Measurements from ENCODE around the gene SETD3. TPM values are rescaled to one million over a fixed set of nuclear protein-coding genes. Genes with fewer than 3 reads are reported as not detected.

SETD3 gene
- total RNA-seq, 1 donor from 2014 or later, result 61.5 TPM

- no peak for DNase-seq (ENCODE audit: low spot score)
Measured at GRCh38 chr14:99425272-99425681, 55.4 kb downstream of the SETD3 start.

DNA sequence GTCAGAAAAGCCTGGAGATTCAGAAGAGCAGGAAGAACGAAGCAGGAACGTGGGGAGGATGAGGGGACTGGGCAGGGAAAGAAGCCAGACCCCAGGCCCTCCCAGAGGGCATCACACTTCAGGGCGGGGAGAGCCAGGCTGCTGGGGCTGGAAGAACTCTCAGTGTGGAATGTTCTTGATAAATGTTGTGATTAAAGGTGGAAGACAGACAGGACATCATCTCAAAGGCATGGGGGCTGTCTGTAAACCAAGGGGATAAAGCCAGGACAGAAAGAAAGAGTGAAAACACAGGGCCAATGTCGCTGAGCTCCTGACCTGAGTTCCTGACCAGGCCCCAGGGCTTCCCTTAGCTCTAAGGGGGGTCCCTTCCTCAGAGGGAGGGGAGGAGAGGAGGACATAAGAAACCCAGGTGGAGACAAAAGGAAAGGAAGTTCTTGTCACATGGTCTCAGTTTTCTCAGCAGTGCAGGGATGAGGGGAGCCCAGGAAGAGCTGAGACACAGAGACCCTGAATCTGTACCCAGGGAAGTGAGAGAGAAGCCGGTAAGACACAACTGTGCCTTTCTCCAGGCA, 56.3 kb downstream of the SETD3 start:
- DNase-seq (ENCODE audit: low spot score), result no peak

- no peak for DNase-seq (ENCODE audit: low spot score)
Measured at GRCh38 chr14:99423434-99423833, 57.2 kb downstream of the SETD3 start.

GRCh38 chr14:99422228-99423010, 58.2 kb downstream of the SETD3 start:
- no peak for DNase-seq (ENCODE audit: low spot score)

- no peak for DNase-seq (ENCODE audit: low spot score)
Measured at GRCh38 chr14:99420711-99421110, 59.9 kb downstream of the SETD3 start.

- no peak for DNase-seq (ENCODE audit: low spot score)
Measured at GRCh38 chr14:99419905-99420304, 60.8 kb downstream of the SETD3 start.

DNA sequence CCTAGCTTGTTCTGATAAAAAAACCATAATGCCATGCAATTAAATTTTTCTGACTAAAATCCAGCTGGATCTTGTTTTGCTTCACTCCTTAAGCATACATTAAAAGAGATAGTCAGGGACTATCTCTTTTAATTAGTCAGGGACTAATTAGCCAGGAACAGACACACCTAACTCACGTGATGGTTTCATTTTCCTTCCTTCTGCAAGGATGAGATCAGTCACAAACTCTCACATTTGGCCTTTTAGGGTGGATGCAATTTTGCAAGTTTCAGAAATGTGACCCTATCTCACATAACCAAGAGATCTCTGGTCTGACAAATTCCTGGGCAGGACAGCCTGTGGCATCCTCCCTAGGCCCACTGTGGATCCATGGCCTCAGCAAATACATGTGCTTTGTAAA, 62.4 kb downstream of the SETD3 start:
- DNase-seq (ENCODE audit: low spot score), result no peak

DNA sequence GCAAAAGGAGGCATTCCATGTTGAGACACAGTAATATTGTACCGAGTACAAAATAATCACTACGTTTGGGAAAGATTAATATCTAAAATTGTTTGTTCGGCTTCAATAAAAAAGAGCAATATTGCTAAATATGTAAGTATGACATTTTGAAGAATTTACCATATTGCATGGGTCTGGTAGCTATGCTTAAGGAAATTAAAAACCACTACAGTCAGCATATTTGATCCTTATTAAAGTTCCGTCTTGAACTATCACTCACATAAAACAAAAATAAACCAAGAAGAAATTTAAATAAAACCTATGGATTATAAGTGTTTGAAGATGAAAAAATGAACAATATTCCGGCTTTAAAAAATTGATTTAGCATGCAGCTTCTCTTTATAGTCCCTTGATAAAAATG, 63.8 kb downstream of the SETD3 start:
- no peak for DNase-seq (ENCODE audit: low spot score)

GRCh38 chr14:99415496-99416281, 65.0 kb downstream of the SETD3 start:
- DNase-seq (ENCODE audit: low spot score), result no peak

DNA sequence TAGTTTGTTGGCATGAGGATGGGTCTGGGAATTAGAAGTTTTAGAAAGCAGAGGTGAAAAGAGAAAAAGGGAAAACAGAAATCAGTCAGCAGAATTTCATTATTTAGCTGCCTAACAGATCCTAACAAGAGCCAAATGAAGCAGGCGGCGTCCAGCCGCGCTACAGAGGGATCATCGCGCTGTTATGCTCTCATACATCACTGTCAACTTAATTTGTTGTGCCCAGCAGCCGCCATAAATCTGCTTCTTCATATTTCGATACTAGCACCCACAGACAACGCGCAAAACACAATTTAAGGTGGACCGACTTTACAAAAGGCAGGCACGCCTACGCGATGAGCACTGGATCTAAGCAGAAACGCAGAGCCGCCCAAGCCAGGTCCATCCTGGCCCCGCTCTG, 66.7 kb downstream of the SETD3 start:
- DNase-seq (ENCODE audit: low spot score), result no peak

GRCh38 chr14:99413172-99413571, 67.5 kb downstream of the SETD3 start:
- no peak for DNase-seq (ENCODE audit: low spot score)

- no peak for DNase-seq (ENCODE audit: low spot score)
Measured at GRCh38 chr14:99412117-99413061, 68.3 kb downstream of the SETD3 start.

DNA sequence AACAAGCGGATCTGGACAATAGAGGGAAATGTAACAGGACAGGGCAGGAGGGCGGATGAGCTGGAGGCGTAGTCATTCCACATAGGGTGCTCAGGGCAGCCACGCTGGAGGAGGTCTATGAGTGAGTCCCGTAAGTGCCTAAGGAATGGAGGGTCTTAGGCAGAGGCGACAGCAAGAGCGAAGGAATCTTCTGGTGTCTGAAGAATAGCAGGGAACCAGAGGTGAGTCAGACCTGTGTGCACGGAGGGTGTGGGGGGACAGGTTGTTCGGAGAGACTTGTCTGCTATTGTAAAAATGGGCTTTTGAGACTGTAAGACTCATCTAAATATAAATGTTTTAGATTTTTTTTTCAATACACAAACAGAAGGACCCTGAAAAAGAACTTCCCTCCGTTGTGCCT, 70.6 kb downstream of the SETD3 start:
- DNase-seq (ENCODE audit: low spot score), result no peak

GRCh38 chr14:99408971-99409289, 71.7 kb downstream of the SETD3 start:
- no peak for DNase-seq (ENCODE audit: low spot score)

- no peak for DNase-seq (ENCODE audit: low spot score)
Measured at GRCh38 chr14:99408286-99408970, 72.2 kb downstream of the SETD3 start.

GRCh38 chr14:99407416-99407815, 73.2 kb downstream of the SETD3 start:
- no peak for DNase-seq (ENCODE audit: low spot score)

- no peak for DNase-seq (ENCODE audit: low spot score)
Measured at GRCh38 chr14:99402950-99403349, 77.7 kb downstream of the SETD3 start.

- no peak for DNase-seq (ENCODE audit: low spot score)
Measured at GRCh38 chr14:99402285-99402648, 78.4 kb downstream of the SETD3 start.

DNA sequence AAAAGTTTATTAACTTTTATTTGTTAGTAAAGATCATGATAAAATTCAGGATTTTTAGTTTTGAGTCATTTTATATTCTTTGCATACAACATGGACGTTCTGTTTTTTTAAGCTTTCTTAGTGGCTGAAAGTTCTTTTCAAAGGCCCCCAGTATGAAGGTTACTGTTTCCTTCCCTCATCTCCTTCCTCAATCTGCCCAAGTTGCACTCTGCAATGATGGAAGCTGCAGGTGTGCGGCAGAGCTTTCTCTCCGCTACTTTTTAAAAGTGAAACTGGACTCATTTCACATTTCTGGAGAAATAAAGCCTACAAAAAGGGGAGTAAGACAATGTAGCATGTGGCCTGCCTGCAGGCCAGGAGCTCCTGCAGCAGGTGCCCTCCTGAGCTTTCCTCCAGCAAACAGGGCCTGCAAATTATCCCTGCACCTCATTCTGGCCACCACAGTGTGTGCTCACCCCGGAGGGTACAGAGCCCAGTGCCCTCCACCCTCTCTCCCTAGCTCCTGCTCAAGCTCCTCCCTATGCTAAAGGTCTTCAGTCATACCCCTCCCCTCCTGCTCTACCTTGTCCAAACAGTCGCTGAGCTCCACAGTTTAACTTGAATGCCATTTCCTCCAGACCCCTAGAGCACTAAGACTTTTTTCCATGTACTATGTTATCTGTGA, 78.9 kb downstream of the SETD3 start:
- DNase-seq (ENCODE audit: low spot score), result no peak

DNA sequence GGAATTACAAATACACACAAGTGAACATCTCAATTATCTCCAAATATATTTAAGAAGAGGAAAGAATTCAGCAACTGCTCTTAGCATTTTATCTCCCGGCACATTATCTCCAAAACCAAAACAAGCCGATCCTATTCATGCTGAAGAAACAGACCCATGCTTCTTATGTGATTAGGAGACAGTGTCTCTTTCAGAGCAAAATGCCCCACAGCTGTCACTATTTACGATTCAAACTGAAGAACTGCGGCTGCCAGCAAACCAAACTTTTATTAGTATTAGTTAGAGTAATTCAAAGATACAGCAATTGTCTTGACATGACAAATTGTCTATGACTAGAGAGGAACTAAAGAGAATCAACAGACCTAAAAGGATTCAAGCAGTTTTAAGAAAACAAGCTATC, 79.4 kb downstream of the SETD3 start:
- DNase-seq (ENCODE audit: low spot score), result no peak
